ENCODE data around the gene LYST.
A peak's percentile ranks its signal among the peaks of the same experiment; 100 is the strongest.

The LYST gene

GRCh38 chr1:235826102-235826854 is 40.4 kb downstream of the LYST start:
- Histone ChIP-seq H3K27ac (no peak overlapping the region), H3K9me3 (ENCODE audit: low read depth, low read length) (no peaks in the 10 kb centered on the region), H3K36me3 (ENCODE audit: insufficient read depth, low read length) (no peaks in the 10 kb centered on the region), H3K4me3 (no peak overlapping the region), H3K9ac (ENCODE audit: insufficient read length) (no peak overlapping the region)
- TF ChIP-seq EZH2 (IDR thresholded peaks at IDR 0.05) (no peak), POLR2AphosphoS5 (IDR thresholded peaks at IDR 0.05; ENCODE audit: borderline replicate concordance, low read depth, low read length) (no peak), FOXP2 (optimal IDR thresholded peaks at IDR 0.05; ENCODE audit: control extremely low read depth, extremely low read length, insufficient read depth) (no peak)
- DNase-seq (ENCODE audit: low read depth, low spot score): no peak

- Histone ChIP-seq H3K9me3 (ENCODE audit: low read depth, low read length) (no peaks in the 10 kb centered on the region), H3K36me3 (ENCODE audit: insufficient read depth, low read length) (no peaks in the 10 kb centered on the region), H3K9ac (ENCODE audit: insufficient read length) (no peak overlapping the region), H3K27ac (no peak overlapping the region), H3K4me3 (no peak overlapping the region)
- no peak for TF ChIP-seq FOXP2 (optimal IDR thresholded peaks at IDR 0.05; ENCODE audit: control extremely low read depth, extremely low read length, insufficient read depth)
- TF ChIP-seq EZH2 (IDR thresholded peaks at IDR 0.05): no peak
- TF ChIP-seq POLR2AphosphoS5 (IDR thresholded peaks at IDR 0.05; ENCODE audit: borderline replicate concordance, low read depth, low read length): no peak
- no peak for DNase-seq (ENCODE audit: low read depth, low spot score)
These were observed 41.5 kb downstream of the LYST start for GRCh38 chr1:235825229-235825628.

DNA sequence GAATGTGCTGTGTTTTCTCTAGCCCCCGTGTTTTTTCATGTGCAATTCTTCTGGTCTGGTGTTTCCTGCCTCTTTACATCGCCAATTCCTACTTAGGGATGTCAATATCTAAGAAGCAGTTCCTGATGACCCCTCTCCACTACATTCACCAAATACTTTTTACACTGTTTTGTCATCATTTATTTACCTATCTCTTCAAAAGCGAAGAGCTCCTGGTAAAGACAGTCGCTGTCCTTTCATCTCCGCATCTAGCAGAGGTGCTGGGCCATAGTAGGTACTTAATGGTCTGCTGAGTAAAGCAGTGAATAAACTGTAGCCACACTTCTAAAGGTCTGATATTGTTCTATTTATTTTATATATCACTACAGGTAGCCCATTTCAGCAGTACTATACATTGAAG is 43.0 kb downstream of the LYST start:
- DNase-seq (ENCODE audit: low read depth, low spot score): no peak
- TF ChIP-seq EZH2 (IDR thresholded peaks at IDR 0.05) (no peak), FOXP2 (optimal IDR thresholded peaks at IDR 0.05; ENCODE audit: control extremely low read depth, extremely low read length, insufficient read depth) (no peak), POLR2AphosphoS5 (IDR thresholded peaks at IDR 0.05; ENCODE audit: borderline replicate concordance, low read depth, low read length) (no peak)
- no peak overlapping the region for H3K27ac ChIP-seq
- no peaks in the 10 kb centered on the region for H3K9me3 ChIP-seq (ENCODE audit: low read depth, low read length)
- H3K9ac ChIP-seq (ENCODE audit: insufficient read length): no peak overlapping the region
- no peaks in the 10 kb centered on the region for H3K36me3 ChIP-seq (ENCODE audit: insufficient read depth, low read length)
- H3K4me3 ChIP-seq: no peak overlapping the region

GRCh38 chr1:235822685-235823084 is 44.0 kb downstream of the LYST start:
- TF ChIP-seq EZH2 (IDR thresholded peaks at IDR 0.05) (no peak), FOXP2 (optimal IDR thresholded peaks at IDR 0.05; ENCODE audit: control extremely low read depth, extremely low read length, insufficient read depth) (no peak), POLR2AphosphoS5 (IDR thresholded peaks at IDR 0.05; ENCODE audit: borderline replicate concordance, low read depth, low read length) (no peak)
- no peaks in the 10 kb centered on the region for H3K9me3 ChIP-seq (ENCODE audit: low read depth, low read length)
- no peaks in the 10 kb centered on the region for H3K36me3 ChIP-seq (ENCODE audit: insufficient read depth, low read length)
- H3K9ac ChIP-seq (ENCODE audit: insufficient read length): no peak overlapping the region
- no peak overlapping the region for H3K27ac ChIP-seq
- no peak for DNase-seq (ENCODE audit: low read depth, low spot score)
- no peak overlapping the region for H3K4me3 ChIP-seq

DNA sequence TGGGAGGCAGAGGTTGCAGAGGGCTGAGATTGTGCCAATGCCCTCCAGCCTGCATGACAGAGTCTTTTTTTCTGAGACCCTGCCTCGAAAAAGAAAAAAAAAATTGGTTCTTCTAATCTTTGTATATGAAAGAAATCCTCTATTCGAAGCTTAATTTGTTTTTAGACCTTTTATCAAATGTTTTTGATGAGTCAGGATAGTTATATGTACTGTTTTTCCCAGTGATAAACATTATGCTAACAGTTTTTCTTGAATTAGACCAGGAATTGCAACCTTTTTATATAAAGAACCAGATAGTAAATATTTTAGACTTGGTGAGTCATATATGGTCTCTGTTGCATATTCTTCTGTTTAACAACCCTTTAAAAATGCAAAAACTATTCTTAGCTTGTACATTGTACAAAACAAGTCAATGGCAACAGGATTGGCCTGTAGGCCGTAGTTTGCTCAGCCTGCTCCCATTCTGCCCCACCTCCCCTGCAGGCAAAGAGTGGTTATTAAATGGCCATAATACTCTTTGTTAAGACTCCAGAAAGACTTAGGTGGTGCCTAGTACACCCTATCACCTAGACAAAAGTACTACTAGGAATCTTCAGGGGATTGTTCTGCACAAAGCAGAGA is 45.2 kb downstream of the LYST start:
- DNase-seq (ENCODE audit: low read depth, low spot score): no peak

GRCh38 chr1:235820061-235820460 is 46.6 kb downstream of the LYST start:
- Histone ChIP-seq H3K27ac (no peak overlapping the region), H3K9ac (ENCODE audit: insufficient read length) (no peak overlapping the region)
- TF ChIP-seq POLR2AphosphoS5 (IDR thresholded peaks at IDR 0.05; ENCODE audit: borderline replicate concordance, low read depth, low read length) (no peak), FOXP2 (optimal IDR thresholded peaks at IDR 0.05; ENCODE audit: control extremely low read depth, extremely low read length, insufficient read depth) (no peak), EZH2 (IDR thresholded peaks at IDR 0.05) (no peak)

More for the DNA sequence above, 45.2 kb downstream of the LYST start:
- H3K9me3 ChIP-seq (ENCODE audit: low read depth, low read length): no peaks in the 10 kb centered on the region
- H3K36me3 ChIP-seq (ENCODE audit: insufficient read depth, low read length): no peaks in the 10 kb centered on the region
- H3K4me3 ChIP-seq: no peak overlapping the region
- TF ChIP-seq POLR2AphosphoS5 (IDR thresholded peaks at IDR 0.05; ENCODE audit: borderline replicate concordance, low read depth, low read length): no peak
- no peak for TF ChIP-seq EZH2 (IDR thresholded peaks at IDR 0.05)
- no peak for TF ChIP-seq FOXP2 (optimal IDR thresholded peaks at IDR 0.05; ENCODE audit: control extremely low read depth, extremely low read length, insufficient read depth)
- H3K9ac ChIP-seq (ENCODE audit: insufficient read length): no peak overlapping the region
- peak overlapping the region; percentile 40; the same call in 1 of the 2 replicates for H3K27ac ChIP-seq

GRCh38 chr1:235818632-235819136 is 48.0 kb downstream of the LYST start:
- H3K27ac ChIP-seq: no peak overlapping the region
- H3K4me3 ChIP-seq: no peak overlapping the region
- no peaks in the 10 kb centered on the region for H3K36me3 ChIP-seq (ENCODE audit: insufficient read depth, low read length)
- TF ChIP-seq POLR2AphosphoS5 (IDR thresholded peaks at IDR 0.05; ENCODE audit: borderline replicate concordance, low read depth, low read length) (no peak), EZH2 (IDR thresholded peaks at IDR 0.05) (no peak)
- DNase-seq (ENCODE audit: low read depth, low spot score): no peak
- no peak overlapping the region for H3K9ac ChIP-seq (ENCODE audit: insufficient read length)
- H3K9me3 ChIP-seq (ENCODE audit: low read depth, low read length): no peaks in the 10 kb centered on the region

More at GRCh38 chr1:235820061-235820460, 46.6 kb downstream of the LYST start:
- no peak overlapping the region for H3K4me3 ChIP-seq
- no peaks in the 10 kb centered on the region for H3K36me3 ChIP-seq (ENCODE audit: insufficient read depth, low read length)
- no peaks in the 10 kb centered on the region for H3K9me3 ChIP-seq (ENCODE audit: low read depth, low read length)
- DNase-seq (ENCODE audit: low read depth, low spot score): no peak

- no peak overlapping the region for H3K9ac ChIP-seq (ENCODE audit: insufficient read length)
- H3K36me3 ChIP-seq (ENCODE audit: insufficient read depth, low read length): no peaks in the 10 kb centered on the region
- TF ChIP-seq FOXP2 (optimal IDR thresholded peaks at IDR 0.05; ENCODE audit: control extremely low read depth, extremely low read length, insufficient read depth) (no peak), POLR2AphosphoS5 (IDR thresholded peaks at IDR 0.05; ENCODE audit: borderline replicate concordance, low read depth, low read length) (no peak)
- H3K9me3 ChIP-seq (ENCODE audit: low read depth, low read length): no peaks in the 10 kb centered on the region
- no peak for DNase-seq (ENCODE audit: low read depth, low spot score)
- no peak overlapping the region for H3K27ac ChIP-seq
- H3K4me3 ChIP-seq: no peak overlapping the region
These were observed 49.5 kb downstream of the LYST start for GRCh38 chr1:235817101-235817728.

Data from SK-N-MC (cell line).